Hindlimb muscle (tissue), 1 donor: ENCODE measurements around the gene RNF213. TPM values are rescaled to one million over a fixed set of nuclear protein-coding genes. Genes with fewer than 3 reads are reported as not detected.
"Not testable (repeated sequence)": the region's sequence is repeated elsewhere in the genome, so short reads cannot be mapped to it uniquely, and the experiment has no call there.

Experiments
- DNase-seq: peaks from one replicate; pipeline ENCODE4 v3.0.0-alpha.2; 2013
- polyA plus RNA-seq: library from polyadenylated mRNA; unstranded; fragments of 120-200 nt; gene quantifications from one replicate; pipeline ENCODE4 v1.2.1, GENCODE V29; 2013; ENCODE audit not compliant: insufficient read length

RNF213 gene
- polyA plus RNA-seq, 1 donor: 40.0 TPM

- DNase-seq: no peak
Measured at GRCh38 chr17:80322864-80323263, 62.2 kb downstream of the RNF213 start.

GRCh38 chr17:80323982-80324381, 63.3 kb downstream of the RNF213 start:
- DNase-seq: no peak

- no peak for DNase-seq
Measured at GRCh38 chr17:80327518-80327917, 66.9 kb downstream of the RNF213 start.

- DNase-seq: no peak
Measured at GRCh38 chr17:80328634-80329380, 68.2 kb downstream of the RNF213 start.

- not testable (repeated sequence) for DNase-seq
Measured at GRCh38 chr17:80329421-80329820, 68.8 kb downstream of the RNF213 start.

GRCh38 chr17:80330276-80330675, 69.6 kb downstream of the RNF213 start:
- DNase-seq: no peak

GRCh38 chr17:80330938-80331337, 70.3 kb downstream of the RNF213 start:
- DNase-seq: not testable (repeated sequence)

- no peak for DNase-seq
Measured at GRCh38 chr17:80331820-80332219, 71.2 kb downstream of the RNF213 start.

- no peak for DNase-seq
Measured at GRCh38 chr17:80337195-80337895, 76.7 kb downstream of the RNF213 start.

GRCh38 chr17:80339118-80339517, 78.5 kb downstream of the RNF213 start:
- no peak for DNase-seq

- DNase-seq: no peak
Measured at GRCh38 chr17:80339731-80340456, 79.2 kb downstream of the RNF213 start.

- no peak for DNase-seq
Measured at GRCh38 chr17:80345321-80345720, 84.7 kb downstream of the RNF213 start.

- no peak for DNase-seq
Measured at GRCh38 chr17:80345841-80346497, 85.3 kb downstream of the RNF213 start.

- DNase-seq: no peak
Measured at GRCh38 chr17:80346498-80347275, 86.0 kb downstream of the RNF213 start.

- DNase-seq: no peak
Measured at GRCh38 chr17:80347536-80347935, 86.9 kb downstream of the RNF213 start.

GRCh38 chr17:80347948-80348351, 87.3 kb downstream of the RNF213 start:
- DNase-seq: no peak

- no peak for DNase-seq
Measured at GRCh38 chr17:80348551-80349150, 88.0 kb downstream of the RNF213 start.

GRCh38 chr17:80349151-80349651, 88.5 kb downstream of the RNF213 start:
- no peak for DNase-seq

GRCh38 chr17:80349751-80350150, 89.1 kb downstream of the RNF213 start:
- DNase-seq: no peak

GRCh38 chr17:80352216-80352895, 91.7 kb downstream of the RNF213 start:
- no peak for DNase-seq
